ENCODE measurements around the gene HES1.
"Not testable (repeated sequence)": the region's sequence is repeated elsewhere in the genome, so short reads cannot be mapped to it uniquely, and the experiment has no call there.

The HES1 gene

DNA sequence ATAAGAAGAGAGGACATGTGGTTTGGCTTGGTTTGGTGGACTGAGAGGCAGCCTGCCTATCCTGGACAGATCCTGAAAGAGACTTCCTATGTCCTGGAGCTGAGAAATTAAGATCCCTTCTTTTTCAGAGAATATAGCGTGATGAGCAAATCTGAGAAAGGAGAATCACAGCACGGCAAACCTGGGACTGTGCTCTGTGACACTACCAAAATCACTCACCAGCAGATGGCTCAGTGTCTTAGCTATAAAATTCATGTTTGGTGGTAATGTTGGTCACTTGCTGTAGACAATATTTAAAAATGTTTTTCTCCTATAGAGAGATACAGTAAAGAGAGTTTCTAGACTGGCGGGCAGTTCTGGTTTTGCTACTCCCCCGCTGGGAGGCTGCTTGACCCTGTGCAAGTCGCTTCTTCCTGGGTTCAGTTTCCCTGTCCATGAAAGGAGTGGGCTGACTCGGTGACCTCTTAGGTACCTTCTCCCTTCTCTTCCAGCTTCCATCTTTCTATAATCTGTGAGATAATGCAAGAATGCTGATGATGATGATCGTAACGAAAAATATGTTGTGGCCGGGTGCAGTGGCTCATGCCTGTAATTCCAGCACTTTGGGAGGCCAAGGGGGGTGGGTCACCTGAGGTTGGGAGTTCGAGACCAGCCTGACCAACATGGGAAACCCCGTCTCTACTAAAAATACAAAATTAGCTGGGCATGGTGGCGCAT, 7.6 kb upstream of the HES1 start:
- DNase-seq (ENCODE audit: low spot score), result no peak

DNA sequence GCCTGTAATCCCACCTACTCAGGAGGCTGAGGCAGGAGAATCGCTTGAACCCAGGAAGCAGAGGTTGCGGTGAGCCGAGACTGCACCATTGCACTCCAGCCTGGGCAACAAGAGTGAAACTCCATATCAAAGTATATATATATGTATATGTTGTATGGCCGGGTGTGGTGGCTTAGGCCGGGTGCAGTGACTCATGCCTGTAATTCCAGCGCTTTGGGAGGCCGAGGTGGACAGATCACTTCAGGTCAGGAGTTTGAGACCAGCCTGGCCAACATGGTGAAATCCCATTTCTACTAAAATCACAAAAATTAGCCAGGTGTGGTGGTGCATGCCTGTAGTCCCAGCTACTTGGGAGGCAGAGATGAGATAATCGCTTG, 7.0 kb upstream of the HES1 start:
- DNase-seq (ENCODE audit: low spot score), result not testable (repeated sequence)

DNA sequence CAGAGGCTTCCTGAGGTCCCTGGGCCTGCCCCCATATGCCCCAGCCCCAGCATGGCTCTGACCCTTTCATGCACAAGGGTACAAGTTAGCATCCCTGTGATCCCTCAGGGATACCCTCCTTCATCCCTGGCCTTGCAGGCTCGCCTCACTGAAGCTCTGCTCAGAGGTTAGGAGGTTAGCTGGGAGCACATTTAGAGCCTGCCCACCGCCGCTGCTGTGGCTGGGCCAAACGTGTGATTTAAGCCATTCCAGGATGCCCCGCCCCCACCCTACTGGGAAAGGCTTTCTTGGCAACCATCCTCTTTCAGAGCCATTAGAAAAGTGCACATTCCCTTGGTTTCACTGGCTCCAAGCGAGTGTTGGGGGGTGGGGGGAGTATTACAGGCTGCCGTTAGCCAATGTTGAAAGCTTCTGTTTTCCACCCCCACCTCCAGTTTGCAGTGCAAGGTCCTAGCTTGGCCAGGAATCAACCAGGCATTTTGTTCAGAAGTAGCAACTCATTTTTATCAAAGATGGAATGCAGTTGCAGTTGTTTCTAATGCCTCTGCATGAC, 6.3 kb upstream of the HES1 start:
- peak; percentile 32 for DNase-seq (ENCODE audit: low spot score)

GRCh38 chr3:194130188-194130587, 5.8 kb upstream of the HES1 start:
- no peak for DNase-seq (ENCODE audit: low spot score)

- DNase-seq (ENCODE audit: low spot score), result no peak
These were observed 5.0 kb upstream of the HES1 start for GRCh38 chr3:194130807-194131589.

GRCh38 chr3:194132465-194133286, 3.3 kb upstream of the HES1 start:
- DNase-seq (ENCODE audit: low spot score), result no peak

DNA sequence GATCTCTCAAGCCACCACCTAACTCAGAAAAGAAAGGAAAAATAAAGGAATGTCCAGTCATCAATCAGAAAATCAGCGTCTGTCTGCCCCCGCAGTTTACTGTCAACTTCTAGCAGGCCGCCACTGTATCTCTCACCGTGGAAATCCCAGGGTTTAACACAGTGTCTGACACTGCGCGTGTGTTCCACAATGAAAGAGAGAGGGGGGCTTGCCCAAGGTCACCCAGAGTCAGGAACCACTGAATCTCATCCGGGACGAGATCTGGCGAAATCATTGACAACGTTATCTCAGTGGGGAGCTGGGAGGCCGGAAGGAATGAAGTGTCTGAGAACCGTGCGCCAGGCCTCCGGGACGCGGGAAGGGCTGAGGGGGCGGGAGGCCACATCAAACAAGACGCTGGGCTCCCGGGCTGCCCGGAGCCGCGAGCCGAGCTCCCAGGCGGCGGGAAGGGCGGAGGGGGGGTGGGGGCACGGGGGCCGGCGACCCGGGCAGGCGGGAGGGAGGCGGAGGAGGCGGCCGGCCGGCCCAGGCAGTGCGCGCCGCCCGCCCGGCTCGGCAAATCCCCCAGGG, 2.2 kb upstream of the HES1 start:
- no peak for DNase-seq (ENCODE audit: low spot score)

GRCh38 chr3:194134231-194134756, 1.7 kb upstream of the HES1 start:
- peak; percentile 83 for DNase-seq (ENCODE audit: low spot score)

GRCh38 chr3:194134757-194135515, 1.0 kb upstream of the HES1 start:
- DNase-seq (ENCODE audit: low spot score), result peak; percentile 93

- DNase-seq (ENCODE audit: low spot score), result no peak
These were observed 487 bp upstream of the HES1 start for GRCh38 chr3:194135516-194135805.

GRCh38 chr3:194136519-194137007, 615 bp downstream of the HES1 start:
- no peak for DNase-seq (ENCODE audit: low spot score)

DNA sequence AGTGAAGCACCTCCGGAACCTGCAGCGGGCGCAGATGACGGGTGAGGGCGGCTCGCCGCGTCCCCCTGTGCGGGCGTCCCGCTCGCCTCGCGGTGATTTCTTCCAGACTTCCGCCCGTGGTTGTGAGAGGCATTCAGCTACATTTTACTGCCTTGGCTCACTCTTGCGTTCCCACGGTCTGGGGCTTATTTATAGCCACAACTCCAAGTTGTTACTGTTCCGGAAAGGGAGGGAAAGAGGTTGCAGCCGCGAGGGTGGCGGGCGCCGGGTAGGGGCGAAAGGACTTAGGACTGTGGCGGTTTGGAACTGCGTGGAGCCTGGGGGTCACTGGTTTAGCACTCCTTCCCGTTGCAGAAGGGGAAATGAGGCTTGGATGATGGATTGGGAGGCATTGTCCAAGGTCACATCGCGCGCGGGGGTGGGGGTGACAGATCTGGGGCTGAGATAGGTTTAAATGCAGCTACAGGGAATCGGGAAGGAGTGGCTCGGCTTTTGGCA, 1.1 kb downstream of the HES1 start:
- peak; percentile 53 for DNase-seq (ENCODE audit: low spot score)

- DNase-seq (ENCODE audit: low spot score), result peak; percentile 53
These were observed 1.8 kb downstream of the HES1 start for GRCh38 chr3:194137506-194138474.

- peak; percentile 21 for DNase-seq (ENCODE audit: low spot score)
These were observed 2.8 kb downstream of the HES1 start for GRCh38 chr3:194138732-194139070.

- peak; percentile 72 for DNase-seq (ENCODE audit: low spot score)
These were observed 3.3 kb downstream of the HES1 start for GRCh38 chr3:194139071-194139813.

DNA sequence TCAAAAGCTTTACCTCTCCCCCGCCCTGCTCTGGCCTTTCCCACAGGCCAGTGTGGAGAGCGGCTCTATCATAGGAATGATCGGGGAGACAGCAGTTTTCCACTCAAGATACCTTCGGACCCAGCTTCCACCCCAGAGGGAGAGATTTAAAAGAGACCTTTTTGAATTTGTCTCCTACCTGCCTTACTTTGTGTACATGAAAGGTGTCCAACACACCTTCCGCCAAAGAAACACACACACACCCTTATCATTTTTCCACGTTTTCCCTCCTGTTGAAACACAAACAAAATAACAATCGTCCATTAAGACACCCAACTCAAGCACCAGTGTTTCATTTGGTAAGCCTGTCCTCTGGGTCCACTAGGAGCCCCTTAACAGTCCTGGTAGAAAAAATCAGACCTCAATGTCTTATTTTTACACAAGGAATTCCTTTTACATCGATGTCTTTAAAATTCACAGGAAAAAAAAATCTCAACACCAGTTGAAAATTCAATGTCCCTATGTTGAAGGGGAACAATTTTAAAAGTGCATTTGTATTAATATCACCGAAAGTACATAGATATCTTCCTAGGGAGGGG, 4.0 kb downstream of the HES1 start:
- DNase-seq (ENCODE audit: low spot score), result no peak

GRCh38 chr3:194140520-194141414, 4.8 kb downstream of the HES1 start:
- peak; percentile 56 for DNase-seq (ENCODE audit: low spot score)

Data from GM03348 (cell line).